Renal cortical epithelial cell (primary cell): ENCODE results near the gene APOBEC3H. TPM values are rescaled to one million over a fixed set of nuclear protein-coding genes. Genes with fewer than 3 reads are reported as not detected.

ENCODE experiments used
- DNase-seq: peaks from one replicate; pipeline ENCODE4 v3.0.0-alpha.2; 2011; ENCODE audit warnings: low read depth
- total RNA-seq: library from RNA; depleted of rRNA; stranded (reverse); fragments of >200 nt; gene quantifications from 2 replicates; pipeline ENCODE4 v1.2.3, GENCODE V29; 2014

The APOBEC3H gene
- total RNA-seq, 1 donor from 2014 or later: 0.65 TPM

DNA sequence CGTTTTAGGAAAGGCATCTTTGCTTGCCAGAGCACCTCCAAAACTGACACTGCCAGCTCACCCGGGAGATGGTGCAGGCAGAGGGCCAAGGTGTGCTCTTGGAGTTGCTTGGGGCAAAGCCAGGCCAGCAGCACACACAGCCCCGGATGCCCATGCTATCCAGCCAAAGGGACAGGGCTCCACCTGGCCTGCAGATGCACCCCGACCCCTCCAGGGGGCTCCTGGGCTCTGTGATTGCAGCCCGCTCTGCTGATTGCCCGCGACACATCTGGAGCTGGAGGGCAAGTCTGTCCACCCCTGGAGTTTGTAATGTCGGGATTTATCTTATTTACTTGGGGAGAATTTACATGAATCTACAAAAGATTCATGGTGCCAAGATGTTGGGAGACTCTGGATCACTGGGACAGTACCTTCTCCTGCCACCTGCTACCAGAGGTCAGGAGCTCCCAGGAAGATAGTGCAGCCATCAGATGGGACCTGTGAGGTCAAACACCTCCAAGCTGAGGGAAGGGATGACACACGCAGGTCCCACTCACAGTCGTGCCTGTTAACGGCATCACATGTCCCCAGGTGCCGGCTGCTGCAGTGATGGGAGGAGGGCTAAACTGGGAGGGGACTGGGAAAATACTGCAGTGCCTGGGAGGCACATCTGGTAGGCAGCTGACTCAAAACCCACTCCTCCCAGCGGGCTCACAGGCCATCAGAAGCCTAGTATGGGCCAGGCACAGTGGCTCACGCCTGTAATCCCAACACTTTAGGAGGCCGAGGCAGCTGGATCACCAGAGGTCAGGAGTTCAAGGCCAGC, 38.2 kb downstream of the APOBEC3H start:
- no peak for DNase-seq

GRCh38 chr22:39136317-39136716, 39.3 kb downstream of the APOBEC3H start:
- no peak for DNase-seq

GRCh38 chr22:39138357-39138997, 41.4 kb downstream of the APOBEC3H start:
- no peak for DNase-seq

GRCh38 chr22:39139933-39140332, 42.9 kb downstream of the APOBEC3H start:
- no peak for DNase-seq

GRCh38 chr22:39142088-39142680, 45.1 kb downstream of the APOBEC3H start:
- no peak for DNase-seq

- no peak for DNase-seq
These were observed 47.2 kb downstream of the APOBEC3H start for GRCh38 chr22:39144101-39144767.

DNA sequence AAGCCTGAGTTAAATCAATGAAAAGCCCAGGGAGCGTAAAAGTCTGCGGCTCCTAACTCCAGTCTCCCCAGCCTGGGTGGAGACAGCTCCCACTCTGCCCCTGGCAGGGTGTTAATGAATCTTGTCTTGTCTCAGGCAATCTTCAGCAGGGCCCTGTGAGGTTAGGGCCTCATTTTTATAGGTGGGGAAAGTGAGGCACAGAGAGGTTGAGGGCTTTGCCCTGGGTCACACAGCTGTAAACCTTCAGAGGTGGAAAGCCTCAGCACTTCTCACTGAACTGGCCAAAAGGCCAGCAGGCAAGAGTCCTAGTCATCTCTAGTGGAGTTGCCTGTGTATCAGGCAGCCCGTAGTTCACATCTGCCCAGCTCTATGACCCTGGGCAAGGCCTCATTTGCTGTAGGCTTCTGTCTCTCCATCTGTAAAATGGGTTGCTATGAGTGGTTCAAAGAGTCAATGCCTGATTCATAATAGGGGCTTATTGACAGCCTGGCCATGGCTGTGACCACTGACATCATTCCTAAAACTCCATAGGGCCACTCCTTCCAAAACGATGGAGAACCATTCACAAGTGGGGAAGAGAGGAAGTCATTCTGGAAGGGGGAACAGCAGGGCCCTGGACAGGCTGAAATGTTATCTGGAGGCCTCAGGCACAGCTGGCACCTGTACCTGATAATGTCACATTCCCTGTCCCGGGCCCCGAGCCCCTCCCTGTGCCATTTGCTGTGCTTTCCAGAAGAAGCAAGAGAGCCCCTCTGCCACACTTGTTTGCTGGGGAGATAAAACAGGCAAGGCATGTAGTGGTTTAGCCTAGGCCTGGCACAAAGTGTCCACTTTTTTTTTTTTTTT, 49.4 kb downstream of the APOBEC3H start:
- DNase-seq: no peak

DNA sequence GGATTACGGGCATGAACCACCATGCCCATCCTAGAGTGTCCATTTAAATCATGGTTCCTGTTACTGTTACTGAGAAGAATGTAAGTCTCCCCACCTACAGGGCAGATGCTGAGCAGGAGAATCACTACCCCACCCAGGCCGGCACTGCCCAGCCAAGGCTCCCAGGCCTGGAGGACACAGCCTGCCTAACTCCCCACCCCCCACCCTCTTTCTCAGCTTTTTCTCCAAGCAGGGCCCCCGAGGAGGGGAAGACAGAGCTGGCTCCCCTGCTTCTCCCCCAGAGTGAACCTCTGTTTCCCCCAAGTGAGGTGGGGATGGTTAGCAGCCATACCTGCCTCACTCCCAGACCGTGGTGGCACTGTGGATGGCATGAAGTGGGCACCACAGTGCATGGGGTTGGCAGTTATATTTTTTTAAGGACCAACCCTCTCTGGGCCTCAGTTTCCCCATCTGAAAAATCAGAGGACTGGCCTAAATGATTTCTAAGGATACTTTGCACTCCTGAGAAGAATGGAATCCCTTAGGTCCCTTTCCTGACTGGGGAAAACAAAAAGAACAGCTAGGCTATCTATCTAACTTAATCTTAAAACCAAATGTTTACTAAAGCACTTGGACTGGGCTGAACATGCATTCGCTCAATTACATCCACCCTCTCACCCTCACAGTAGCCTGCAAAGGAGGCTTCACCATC, 50.4 kb downstream of the APOBEC3H start:
- no peak for DNase-seq

DNA sequence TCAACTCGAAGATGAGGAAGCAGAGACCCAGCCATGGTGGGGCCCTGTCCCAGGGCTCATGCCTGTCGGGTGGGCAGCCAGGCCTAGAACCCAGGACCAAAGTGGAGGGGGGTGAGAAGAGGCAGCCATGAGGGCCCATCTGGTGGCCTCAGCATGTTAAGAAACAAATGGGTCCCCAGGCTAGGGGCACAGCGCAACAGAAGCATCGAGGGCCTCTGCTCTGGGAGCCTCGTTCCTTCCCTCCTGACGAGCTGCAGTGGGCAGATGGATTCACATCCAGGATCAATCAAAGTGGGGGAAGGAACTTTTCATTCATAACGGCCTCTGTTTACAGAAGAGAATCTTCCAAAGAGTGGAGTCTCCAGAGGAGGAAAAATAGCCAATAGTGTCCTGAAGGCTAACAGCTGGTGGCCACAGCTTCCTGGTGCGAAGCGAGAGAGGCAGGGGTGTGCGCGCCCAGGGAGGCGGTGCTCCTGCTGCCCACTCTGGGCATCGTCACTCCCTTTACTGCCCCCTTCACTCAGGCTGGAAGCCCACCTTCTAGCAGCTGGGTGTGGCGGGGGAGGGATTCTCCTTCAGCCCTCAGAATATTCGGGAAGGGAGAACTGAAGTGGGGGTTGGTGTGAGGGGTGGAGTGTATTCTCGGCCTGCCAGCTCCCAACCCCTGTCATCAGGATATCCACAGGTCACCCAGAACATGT, 51.1 kb downstream of the APOBEC3H start:
- no peak for DNase-seq

DNA sequence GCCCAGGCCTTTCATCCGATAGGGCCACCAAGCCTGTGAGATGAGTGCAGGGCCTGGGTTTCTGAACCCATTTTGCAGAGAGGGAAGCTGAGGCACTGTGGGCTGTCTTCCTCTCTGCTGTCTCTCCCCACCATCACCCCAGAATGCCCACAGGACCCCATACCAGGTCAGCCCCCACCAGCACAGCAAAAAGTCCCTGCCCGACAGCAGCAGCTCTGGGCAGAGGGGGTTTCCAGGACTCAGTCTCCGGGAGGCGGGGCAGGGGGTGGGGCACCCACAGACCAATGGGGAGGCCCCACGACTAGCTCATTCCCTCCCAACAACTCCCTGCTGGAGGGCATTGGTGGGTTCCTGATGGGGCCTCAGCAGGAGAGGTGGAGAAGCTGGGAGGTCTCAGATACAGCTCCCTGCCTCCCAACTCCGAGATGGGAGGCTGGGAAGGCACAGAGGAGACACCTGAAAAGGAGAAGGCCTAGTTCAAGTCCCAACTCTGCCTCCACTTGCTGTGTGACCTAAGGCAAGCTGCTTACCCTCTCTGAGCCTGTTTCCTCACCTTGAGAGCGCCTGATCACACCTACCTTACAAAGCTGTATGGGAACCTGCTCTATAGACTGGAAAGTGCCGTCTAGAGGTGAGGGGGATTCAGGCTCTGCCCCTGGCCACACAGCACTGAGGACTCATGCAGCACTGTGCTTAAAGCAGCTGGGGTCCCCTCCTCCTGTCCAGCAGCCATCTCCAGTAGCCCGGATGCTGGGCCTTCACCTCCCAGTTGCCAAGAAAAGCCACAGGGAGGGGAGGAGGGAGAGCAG, 51.9 kb downstream of the APOBEC3H start:
- no peak for DNase-seq

- no peak for DNase-seq
These were observed 53.1 kb downstream of the APOBEC3H start for GRCh38 chr22:39149915-39150847.

DNA sequence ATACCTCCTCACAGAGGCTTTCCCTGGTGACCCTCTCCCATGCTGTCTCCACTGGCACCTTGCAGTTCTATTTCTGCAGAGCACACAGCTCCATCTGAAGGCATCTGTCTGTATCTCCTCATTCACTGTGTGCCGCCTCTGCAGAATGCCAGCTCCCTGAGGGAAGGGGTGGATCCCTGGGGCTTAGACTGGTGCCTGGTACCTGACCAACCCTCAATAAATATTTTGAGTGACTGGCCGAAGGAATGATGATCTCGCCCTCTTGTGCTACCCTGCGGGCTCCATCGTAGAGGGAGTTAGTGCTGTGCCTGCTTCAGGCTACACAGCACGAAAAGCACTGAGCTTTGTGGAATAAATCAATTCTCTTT, 53.8 kb downstream of the APOBEC3H start:
- DNase-seq: no peak

GRCh38 chr22:39151329-39151975, 54.4 kb downstream of the APOBEC3H start:
- DNase-seq: no peak

DNA sequence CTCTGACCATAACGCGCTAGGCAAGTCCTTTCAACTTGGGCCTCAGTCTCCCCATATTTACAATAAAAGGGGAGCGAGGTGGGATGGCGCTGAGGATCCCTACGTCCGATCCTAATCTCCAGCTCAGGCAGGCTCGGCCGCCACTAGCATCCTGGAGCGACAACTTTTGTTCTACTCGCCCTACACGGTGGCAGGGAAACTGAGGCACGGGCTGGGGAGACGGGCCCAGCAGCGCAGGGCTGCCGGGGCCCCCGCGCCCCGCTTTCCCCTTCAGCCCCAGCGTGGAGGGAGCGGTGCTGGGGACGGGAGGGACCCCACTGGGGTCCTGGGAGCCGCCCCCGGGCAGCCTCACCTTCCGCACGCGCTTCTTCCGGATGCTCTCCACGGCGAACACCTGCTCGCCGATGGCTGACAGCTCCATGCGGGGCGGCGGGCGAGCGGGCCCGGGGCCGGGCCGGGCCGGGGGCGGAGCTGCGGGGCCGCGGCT, 55.0 kb downstream of the APOBEC3H start:
- DNase-seq: no peak

- peak; percentile 47 for DNase-seq
These were observed 55.6 kb downstream of the APOBEC3H start, which contains the start of gene CBX7 for GRCh38 chr22:39152511-39153219. CBX7 (minus strand) TSS chr22:39152680; CDS start chr22:39152444, 236 bp downstream.

GRCh38 chr22:39153220-39153717, 56.2 kb downstream of the APOBEC3H start:
- DNase-seq: no peak
